Stromal cell of bone marrow (primary cell): ENCODE results near the gene TPRKB.
"Not testable (repeated sequence)": the region's sequence is repeated elsewhere in the genome, so short reads cannot be mapped to it uniquely, and the experiment has no call there.

Experiments
- DNase-seq: peaks from one replicate; pipeline ENCODE4 v3.0.0-alpha.2; 2012; ENCODE audit warnings: low read depth

Gene TPRKB

DNA sequence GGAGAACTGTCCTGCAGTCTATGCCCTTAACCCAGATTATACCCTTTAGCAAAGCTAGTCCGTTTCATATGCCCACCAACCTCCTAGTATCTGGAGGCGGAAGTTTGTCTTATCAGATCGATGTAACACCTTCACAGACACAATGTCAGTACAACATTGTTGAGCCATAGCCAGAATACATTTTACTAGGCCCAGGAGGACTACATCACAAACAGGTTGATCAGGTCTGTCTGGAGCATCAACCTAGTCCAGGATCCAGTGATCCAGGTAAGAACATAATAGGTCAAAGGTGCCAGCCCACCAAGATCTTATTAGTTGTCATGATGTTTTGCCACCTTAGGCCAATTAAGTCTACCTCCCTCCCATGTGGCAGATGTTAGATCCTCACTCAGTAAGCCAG is 2.0 kb upstream of the TPRKB start:
- no peak for DNase-seq

DNA sequence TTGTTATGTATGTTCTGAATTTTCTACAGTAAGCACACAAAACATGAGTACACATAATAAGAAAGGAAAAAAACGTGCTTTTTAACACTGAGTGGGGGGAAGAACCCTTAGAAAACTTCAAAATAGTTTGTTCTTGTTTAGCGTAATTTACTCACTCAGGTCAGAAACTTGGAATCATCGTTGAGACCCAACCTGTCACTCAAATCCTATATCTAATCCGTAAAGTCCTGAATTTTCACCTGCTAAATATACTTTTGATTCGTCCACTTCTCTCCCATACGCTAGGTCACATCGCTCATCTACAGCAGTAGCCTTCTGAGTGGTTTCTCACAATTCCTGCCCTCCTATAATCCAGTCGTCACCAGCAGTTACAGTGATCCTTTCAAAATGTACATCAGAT is 767 bp downstream of the TPRKB start:
- no peak for DNase-seq

DNA sequence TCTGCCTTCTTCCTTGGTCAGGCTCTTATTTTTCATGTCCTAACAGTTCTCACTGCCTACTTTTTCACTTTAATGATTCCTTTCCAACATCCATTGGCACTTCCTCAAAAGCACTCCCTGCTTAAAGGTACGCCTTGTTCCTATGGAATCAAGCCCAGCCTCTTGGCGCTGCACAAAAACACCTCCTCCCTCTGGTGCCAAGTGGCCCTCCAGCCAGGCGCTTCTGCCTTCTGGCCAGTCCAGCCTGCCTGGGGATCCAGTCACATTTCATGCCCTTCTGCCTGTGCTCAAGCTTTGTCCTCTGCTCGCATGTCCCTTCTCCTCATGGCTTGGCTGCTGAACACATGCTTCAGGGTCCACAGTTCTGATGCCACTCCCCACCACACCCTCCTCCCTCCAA is 6.3 kb downstream of the TPRKB start:
- DNase-seq = no peak

DNA sequence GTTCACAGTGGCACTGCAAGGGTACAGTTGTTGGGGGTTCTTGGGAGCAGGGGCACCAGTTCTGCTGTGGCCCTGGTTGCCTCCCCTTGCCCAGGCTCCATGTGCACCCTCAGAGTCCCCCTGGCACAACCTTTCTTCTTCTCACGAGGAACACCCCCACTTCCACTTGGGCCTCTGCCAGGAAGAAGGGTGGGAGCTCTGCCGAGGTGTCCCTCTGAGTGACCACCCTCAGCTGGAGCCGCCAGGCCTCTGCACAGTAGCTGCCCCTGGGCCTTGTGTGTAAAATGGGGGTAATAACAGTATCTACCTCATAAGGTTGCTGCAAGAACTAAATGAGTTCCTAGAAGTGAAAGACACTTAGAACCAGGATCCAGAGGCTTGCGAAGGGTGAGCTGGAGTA is 8.4 kb downstream of the TPRKB start:
- no peak for DNase-seq

DNA sequence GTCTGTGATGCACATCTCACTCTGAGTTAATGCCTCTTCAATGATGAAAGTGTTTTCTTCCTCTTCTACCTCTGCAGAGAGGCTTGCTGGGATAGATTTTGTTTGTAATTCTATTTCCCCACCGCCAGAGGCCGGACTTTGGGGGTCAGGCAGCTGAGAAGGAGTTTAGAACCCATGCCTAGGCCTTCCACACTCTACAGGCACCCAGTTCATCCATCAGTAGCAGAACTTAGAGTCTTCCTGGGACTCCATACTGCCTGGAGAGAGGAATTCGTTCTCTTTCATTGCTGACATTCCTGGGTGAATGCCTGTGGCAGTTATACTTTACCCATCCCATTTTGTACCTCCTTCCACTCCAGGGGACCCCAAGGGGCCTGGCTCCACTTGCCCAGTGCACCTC is 9.1 kb downstream of the TPRKB start:
- DNase-seq = no peak

DNA sequence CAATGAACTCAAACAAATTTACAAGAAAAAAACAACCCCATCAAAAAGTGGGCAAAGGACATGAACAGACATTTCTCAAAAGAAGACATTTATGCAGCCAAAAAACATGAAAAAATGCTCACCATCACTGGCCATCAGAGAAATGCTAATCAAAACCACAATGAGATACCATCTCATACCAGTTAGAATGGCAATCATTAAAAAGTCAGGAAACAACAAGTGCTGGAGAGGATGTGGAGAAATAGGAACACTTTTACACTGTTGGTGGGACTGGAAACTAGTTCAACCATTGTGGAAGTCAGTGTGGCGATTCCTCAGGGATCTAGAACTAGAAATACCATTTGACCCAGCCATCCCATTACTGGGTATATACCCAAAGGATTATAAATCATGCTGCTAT is 10.5 kb downstream of the TPRKB start:
- DNase-seq = not testable (repeated sequence)

DNA sequence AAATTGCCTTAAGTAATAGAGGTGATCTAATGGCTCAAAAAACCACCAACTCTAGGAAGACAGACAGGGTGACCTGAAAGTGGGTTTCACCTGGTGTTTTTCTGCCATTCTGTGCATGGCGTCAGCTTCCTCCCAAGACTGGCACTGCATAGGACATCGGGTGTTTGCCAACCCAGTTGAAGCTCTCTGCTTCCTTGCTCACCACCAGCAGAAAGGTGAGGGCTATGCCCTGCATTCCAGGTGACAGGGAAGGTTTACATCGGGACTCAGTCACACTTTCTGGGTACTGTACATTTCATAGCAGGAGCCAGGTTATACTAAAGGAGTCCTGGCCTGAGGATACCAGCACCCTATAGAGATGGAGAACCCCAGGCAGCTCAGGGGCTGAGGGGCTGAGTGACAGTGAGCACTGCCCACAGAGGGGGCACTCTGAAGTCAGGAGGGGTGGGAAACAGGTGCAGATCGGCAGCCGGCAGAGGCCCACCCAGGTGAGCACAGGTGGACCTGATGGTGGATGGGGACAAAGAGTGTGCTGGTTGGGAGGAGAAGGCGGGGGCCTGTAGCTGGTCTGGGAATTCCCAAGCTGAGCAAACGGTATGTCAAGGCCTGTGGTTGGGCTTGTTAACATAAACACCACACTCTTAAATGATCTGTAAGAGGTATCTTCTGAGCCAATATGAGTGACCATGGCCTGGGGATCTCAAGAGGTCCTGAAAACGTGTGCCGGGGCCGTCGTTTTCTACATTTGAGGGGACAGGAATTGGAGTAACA is 18.1 kb downstream of the TPRKB start:
- DNase-seq = no peak

DNA sequence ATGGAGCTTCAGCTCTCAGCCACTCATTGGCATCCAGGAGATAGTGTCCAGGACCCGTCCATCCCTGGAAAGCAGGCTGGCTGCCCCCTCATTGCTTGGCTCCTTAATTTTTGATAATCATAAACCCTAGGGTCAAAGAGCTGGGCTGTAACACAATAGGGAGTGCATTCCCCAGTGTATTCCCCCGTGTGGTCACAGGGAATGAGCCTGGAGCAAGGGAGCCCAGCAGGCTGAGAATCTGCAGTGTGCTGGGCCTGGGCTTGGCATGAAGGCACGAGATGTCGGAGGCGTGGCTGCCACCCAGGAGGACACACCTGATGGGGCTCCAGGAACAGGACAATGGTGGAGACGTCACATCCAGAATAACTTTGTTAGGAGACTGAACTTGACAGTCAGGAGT is 18.7 kb downstream of the TPRKB start:
- DNase-seq = no peak

DNA sequence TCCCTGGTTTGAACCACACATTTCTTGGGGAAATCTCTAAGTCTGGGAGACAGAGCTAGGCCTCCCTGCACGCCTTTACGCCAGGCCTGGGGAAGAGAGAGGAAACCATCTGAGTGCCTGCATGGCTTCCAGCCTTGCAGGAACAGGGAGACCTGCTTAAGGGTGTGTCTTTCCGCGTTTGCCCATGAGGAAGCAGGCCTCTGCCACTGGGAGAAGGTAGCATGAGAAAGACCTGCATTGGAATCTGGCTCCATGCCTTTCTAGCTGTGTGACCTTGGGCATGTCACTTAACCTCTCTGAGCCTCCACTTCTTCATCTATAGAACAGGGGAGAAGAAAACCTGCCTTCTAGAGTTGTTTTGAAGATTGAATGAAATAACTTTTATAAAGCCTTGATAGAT is 19.4 kb downstream of the TPRKB start:
- not testable (repeated sequence) for DNase-seq

DNA sequence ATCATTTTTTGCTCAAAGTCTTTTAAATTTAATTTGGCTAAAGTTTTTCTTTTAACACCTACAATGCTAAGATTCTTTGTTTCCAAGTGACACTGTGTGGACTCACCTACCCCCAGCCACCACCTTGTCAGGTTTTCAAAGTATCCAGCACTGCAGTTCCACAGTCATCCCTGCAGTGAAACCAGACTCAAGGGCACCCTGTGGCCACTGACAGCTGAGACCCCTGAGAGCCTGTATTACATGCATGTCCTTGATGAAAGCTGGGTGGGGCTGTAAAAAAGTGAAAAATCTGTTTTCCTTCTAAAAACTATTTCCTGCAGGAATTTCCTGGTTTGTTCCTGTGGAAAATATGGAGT is 19.9 kb downstream of the TPRKB start:
- no peak for DNase-seq

DNA sequence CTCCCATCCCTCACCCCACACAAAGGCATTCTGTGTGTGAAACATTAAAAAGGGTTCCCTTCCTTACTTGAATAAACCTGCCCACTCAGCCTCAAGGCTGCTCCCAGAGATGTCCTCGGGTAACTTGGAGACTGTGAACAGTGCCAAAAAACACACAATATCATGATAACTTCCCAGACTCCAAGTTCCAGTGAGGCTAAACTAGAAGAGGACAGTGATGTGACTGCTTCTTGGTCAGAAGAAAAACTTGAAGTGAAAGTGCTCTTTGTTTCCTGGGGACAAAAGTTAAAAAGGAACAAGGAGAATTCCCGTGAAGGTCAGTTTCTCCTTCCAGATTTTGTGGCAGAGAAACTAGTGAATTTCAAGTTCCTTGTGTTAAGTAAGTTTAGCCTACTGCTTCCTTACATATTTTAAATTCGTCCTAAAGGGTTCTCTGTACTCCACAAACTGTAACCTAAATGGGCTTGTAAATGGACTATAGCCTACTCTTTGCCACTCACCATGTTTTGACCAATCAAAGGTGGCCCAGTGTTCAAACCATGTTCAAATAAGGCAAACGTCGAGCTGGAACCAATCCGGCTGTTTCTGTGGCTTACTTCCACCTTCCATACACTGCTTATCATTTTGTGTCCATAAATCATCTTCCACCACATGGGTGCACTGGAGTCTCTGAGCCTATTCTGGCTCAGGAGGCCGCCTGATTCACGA is 20.4 kb downstream of the TPRKB start:
- DNase-seq = peak; percentile 18

DNA sequence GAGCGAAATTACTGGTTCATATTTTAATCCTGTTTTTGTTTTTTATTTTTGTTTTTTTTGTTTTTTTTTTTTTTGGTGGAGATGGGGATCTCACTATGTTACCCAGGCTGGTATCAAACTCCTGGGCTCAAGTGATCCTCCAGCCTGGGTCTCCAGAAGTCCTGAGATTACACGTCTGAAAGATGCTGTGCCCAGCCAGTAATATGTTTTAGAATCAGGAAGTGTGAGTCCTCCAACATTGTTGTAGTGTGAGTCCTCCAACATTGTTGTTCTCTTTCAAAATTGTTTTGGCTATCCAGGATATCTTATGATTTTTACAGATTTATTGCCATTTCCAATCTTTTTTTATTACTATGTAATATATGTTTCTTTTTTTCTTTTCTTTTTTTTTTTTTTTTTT is 23.1 kb downstream of the TPRKB start:
- DNase-seq = no peak

DNA sequence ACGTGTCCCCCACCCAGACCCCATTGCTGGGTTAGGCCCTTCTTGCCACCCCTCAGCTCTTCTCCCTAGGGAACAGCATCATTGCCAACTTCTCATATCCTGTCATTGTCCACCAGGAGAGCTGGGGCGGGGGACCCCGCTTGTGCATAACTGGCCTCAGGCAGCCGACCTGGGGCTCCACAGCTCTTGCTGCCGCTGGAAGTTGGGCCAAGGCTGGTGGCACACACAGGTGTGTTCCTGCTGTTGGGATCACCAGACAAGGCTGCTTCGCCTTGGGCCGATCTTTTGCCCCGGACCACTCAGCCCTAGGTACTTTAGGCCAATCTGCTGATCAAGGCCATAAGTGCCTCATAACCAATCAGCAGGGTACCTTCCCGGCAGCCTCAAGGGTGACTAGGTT is 28.6 kb downstream of the TPRKB start:
- no peak for DNase-seq

DNA sequence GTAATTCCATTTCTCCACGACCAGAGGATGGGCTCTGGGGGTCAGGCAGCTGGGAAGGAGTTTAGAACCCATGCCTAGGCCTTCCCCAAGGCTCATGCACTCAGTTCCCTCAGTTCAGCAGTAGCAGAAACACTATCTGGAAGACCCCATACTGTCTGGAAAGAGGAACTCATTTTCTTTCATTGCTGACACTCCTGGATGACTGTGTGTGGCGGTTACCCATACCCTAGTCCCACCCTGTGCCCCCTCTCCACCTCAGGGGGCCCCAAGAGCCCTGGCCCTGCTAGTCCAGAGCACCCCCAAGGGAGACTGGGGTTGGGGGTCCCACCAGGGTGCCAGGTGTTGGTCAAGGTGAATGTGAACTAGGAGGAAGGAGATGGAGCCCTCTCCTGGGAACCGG is 29.5 kb downstream of the TPRKB start:
- DNase-seq = no peak

DNA sequence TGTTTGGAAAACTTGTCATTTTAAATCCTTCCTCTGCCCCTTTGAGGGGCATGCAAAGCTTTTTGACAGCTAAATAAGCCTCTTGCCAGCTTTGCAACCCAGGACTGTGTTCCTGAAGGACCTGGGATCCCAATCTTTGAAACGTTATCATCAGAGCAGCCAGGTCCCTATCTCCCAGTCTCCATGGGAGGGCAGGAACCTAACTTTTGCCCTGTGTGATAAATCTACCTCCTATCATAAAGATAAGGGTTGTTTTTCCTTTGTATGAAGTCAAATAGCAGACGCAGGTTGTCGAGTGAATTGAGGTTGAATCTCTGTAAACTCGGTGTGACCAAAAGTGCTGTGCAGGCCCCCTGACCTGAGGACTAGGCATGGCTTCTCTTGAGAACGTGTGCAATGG is 30.1 kb downstream of the TPRKB start:
- no peak for DNase-seq

DNA sequence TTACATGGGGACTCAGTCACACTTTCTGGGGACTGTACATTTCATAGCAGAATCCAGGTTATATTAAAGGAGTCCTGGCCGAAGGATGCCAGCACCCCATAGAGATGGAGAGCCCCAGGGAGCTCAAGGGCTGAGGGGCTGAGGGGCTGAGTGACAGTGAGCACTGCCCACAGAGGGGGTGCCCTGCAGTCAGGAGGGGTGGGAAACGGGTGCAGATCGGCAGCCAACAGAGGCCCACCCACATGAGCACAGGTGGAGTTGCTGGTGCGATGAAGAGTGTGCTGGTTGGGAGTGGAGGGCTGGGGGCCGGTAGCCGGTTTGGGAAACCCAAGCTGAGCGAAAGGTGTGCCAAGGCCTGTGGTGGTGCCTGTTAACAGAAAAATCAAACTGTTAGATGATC is 32.1 kb downstream of the TPRKB start:
- DNase-seq = no peak

DNA sequence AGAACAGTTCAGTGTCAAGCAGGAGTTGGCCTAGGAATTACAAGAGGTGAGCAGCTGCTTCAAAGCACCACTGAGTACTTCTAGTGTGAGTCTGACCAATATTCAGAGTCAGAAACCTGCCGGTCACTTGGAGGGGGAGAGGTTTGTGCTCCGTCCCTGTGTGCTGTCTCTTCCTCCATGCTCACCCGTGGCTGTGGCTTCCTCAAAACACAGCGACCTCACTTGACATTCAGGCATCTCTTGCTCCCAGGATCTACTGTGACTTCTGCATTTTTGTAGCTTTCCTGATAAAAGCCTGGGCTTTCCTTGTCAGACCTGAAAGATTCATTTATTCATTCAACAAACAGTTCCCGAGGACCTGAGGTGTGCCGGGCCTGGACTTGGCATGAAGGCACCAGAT is 32.9 kb downstream of the TPRKB start:
- DNase-seq = no peak

DNA sequence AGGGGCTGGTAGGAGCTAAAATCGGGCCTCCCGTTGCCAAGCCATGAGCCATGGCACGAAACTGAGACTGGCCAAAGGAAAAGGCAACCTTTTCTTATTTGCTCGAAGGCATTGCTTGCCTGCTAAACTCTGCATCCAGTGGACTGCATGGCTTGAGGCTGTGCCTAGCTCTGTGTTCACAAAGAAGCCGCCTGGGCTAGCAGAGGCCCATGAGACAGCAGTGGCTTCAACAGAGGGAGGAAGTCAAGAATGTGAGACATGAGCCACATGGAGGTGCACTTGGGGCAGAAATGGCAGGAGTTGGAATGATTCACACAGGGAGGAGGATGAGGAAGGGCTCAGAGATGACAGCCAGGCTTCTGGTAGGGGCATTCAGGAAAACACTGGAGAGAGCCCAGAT is 33.5 kb downstream of the TPRKB start:
- no peak for DNase-seq

DNA sequence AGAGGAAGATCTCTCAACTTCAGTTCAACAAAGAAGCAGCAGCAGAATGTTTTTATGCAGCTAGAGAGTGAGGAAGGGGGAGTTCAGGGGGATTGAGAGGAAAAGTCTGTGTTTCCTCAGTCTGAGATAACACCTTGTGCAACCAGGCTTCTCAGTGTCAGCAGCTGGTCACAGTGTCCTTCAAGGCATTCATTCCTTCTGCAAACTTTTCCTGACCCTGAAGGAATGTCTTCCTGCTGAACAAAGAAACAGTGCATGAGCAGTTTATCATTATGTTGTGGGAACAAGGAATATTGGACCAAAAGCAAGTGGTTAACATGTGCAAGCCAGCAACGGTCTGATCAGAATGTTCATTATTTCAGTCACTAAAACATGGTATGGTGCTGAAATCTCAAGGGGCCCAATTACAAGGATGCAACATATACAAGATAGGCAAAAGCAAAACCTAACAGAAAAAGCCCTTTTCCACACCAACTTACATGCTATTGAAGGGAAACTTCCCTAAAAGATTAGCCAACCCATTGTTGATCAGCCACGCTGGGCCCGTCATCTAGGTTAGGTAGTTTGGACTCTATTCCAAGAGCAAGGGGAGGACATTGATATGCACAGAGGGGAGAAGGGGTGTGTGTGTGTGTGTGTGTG is 34.2 kb downstream of the TPRKB start:
- not testable (repeated sequence) for DNase-seq

DNA sequence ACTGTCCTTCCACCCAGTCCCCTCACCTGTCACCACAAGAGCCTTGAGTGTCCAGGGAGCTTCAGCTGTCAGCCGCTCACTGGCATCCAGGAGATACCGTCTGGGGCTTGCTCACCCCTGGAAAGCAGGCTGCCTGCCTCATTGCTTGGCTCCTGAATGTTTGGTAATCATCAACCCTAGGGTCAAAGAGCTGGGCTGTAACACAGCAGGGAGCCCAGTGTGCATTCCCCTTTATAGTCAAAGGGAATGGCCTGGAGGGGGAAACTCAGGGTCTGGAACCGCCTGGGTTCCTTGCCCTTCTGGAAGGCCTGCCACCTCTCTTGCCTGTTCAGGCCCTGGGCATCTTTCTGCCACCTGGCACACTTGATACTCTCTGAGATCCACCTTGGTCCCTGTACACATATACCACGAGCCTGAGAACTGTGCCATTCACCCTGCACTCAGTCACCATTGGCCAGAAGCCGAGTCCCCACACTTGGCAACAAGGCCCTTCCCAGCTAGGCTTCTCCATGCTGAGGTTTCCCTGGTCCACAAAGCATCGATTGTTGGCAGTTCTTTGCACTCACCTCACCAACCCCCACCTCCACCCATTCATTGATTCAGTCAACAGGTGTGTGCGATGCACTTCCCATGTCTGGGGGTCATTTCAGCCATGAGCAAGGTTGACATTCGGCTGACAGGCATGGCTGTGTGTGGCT is 35.0 kb downstream of the TPRKB start:
- DNase-seq = no peak

DNA sequence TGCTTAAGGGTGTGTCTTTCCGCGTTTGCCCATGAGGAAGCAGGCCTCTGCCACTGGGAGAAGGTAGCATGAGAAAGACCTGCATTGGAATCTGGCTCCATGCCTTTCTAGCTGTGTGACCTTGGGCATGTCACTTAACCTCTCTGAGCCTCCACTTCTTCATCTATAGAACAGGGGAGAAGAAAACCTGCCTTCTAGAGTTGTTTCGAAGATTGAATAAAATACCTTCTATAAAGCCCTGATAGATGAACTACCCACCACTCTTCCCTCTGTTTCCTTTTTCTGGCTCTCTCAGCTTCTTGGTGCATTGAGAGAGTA is 35.7 kb downstream of the TPRKB start:
- DNase-seq = not testable (repeated sequence)

DNA sequence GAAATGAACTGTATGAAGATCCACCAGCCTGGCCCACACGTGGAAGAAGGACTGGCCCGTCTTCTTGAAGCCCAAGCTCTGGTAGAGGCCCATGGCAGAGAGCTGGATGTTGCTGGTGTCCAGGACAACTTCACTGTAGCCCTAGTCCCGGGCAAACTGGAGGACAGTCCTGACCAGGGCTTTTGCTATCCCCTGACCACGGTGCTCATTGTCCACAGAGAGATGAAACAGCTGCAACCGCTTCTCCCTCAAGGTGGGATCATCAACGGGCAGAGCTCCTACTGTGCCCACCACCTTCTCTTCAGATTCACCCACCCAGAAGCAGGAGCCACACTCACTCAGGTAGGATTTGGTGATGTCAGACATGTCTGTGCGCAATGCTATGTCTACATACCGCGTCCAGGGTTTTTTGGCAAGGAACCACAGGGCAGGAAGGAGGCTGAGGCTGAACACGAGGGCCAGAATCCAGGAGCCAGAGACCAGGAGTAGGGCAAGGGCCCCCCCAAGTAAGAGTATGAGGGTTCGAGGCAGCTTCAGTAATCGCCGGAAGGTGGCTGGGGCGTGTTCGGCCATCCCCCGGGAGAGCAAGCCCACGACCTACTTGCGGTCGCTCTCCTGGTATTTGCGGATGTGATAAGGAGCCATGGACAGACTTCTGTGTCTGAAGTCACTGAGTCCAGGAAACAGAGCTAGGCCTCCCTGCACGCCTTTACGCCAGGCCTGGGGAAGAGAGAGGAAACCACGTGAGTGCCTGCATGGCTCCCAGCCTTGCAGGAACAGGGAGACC is 36.3 kb downstream of the TPRKB start:
- DNase-seq = no peak
